KMS-11 (cell line): Measurements from ENCODE around the gene TBC1D23.

Experiments
- H2AFZ ChIP-seq: fragments of 200-600 bp; sonication (generic); 2 replicates; pipeline ENCODE4 v1.6.1; 2016; ENCODE audit warnings: antibody characterized with exemption, mixed run types, low read depth
- H3K27ac ChIP-seq: fragments of 200-600 bp; sonication (generic); 2 replicates; pipeline ENCODE4 v1.6.1; 2016; ENCODE audit warnings: mild to moderate bottlenecking, mixed run types
- H3K27me3 ChIP-seq: fragments of 200-600 bp; sonication (generic); 2 replicates; pipeline ENCODE4 v1.6.1; 2017; ENCODE audit warnings: mild to moderate bottlenecking, low read depth, mixed run types, moderate library complexity; ENCODE audit not compliant: insufficient read depth
- H3K36me3 ChIP-seq: fragments of 200-600 bp; sonication (generic); 2 replicates; pipeline ENCODE4 v1.6.1; 2017; ENCODE audit warnings: mild to moderate bottlenecking, mixed run types; ENCODE audit not compliant: insufficient read depth
- H3K4me1 ChIP-seq: fragments of 200-600 bp; sonication (generic); 2 replicates; pipeline ENCODE4 v1.6.1; 2016; ENCODE audit warnings: mild to moderate bottlenecking, low read depth, mixed run types; ENCODE audit not compliant: poor library complexity, severe bottlenecking
- H3K4me2 ChIP-seq: fragments of 200-600 bp; sonication (generic); 2 replicates; pipeline ENCODE4 v1.7.0; 2016; ENCODE audit warnings: mild to moderate bottlenecking, mixed run types
- H3K4me3 ChIP-seq: fragments of 200-600 bp; sonication (generic); IDR thresholded peaks from 2 replicates; pipeline ENCODE4 v1.6.1; 2017; ENCODE audit warnings: low read depth, low read length, mixed read lengths; ENCODE audit not compliant: insufficient read depth
- H3K79me2 ChIP-seq: fragments of 200-600 bp; sonication (generic); 2 replicates; pipeline ENCODE4 v1.6.1; 2016; ENCODE audit warnings: low read depth, mixed run types; ENCODE audit not compliant: insufficient read depth
- H3K9ac ChIP-seq: fragments of 200-600 bp; sonication (generic); 2 replicates; pipeline ENCODE4 v1.6.1; 2016; ENCODE audit warnings: mild to moderate bottlenecking, mixed run types
- H4K20me1 ChIP-seq: fragments of 200-600 bp; sonication (generic); 2 replicates; pipeline ENCODE4 v1.6.1; 2016; ENCODE audit warnings: mild to moderate bottlenecking, mixed run types; ENCODE audit not compliant: insufficient read depth
- TF ChIP-seq, protein P1 (sequence below): fragments of 200-600 bp; sonication (generic); conservative IDR thresholded peaks from 2 replicates; pipeline ENCODE4 v1.6.1; 2017; ENCODE audit warnings: low read depth, mild to moderate bottlenecking, antibody characterized with exemption, low read length, moderate library complexity, mixed read lengths

TBC1D23 gene

DNA sequence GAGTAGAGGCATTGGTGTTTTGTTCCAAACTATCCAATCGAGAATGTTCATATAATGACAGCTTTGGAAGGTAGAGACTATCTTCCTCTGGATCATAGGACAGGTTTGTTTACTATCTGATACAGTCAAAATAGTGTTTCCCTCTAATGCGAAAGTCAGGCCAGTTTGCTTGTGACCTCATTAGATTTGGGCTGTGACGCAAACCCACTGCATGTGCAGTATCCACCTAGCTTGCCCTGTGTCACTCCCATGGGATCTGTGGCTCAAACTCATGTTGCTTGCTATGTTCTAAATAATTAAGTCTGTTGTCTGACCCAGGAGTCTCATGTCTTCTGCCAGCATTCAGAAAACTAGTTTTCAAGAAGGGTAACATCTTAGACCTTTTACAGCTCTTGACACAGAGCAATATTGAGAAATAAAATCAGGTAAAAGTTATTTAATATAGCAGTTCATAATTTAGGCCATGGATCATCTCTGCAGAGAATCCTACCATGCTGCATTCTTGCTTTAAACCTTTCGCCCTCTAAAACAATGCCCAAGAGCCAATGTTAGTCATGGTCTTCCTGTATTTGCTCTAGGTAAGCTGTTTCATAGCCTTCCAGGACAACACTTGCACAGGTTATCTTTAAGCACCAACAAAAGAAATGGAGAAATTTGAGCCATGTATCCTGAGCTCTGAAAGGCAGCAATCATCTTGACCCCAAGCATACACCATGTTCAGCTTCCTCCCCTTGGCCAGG, 100.1 kb downstream of the TBC1D23 start:
- no peaks in the 10 kb centered on the region for H3K79me2 ChIP-seq
- no peak overlapping the region for H3K27ac ChIP-seq
- H4K20me1 ChIP-seq, result no peaks in the 10 kb centered on the region
- H3K36me3 ChIP-seq, result no peaks in the 10 kb centered on the region
- H2AFZ ChIP-seq, result no peak overlapping the region
- no peak overlapping the region for H3K9ac ChIP-seq
- no peaks in the 10 kb centered on the region for H3K27me3 ChIP-seq
- no peak overlapping the region for H3K4me2 ChIP-seq
- H3K4me1 ChIP-seq, result no peaks in the 10 kb centered on the region
- H3K4me3 ChIP-seq, result no peak overlapping the region
- TF ChIP-seq, protein P1, sequence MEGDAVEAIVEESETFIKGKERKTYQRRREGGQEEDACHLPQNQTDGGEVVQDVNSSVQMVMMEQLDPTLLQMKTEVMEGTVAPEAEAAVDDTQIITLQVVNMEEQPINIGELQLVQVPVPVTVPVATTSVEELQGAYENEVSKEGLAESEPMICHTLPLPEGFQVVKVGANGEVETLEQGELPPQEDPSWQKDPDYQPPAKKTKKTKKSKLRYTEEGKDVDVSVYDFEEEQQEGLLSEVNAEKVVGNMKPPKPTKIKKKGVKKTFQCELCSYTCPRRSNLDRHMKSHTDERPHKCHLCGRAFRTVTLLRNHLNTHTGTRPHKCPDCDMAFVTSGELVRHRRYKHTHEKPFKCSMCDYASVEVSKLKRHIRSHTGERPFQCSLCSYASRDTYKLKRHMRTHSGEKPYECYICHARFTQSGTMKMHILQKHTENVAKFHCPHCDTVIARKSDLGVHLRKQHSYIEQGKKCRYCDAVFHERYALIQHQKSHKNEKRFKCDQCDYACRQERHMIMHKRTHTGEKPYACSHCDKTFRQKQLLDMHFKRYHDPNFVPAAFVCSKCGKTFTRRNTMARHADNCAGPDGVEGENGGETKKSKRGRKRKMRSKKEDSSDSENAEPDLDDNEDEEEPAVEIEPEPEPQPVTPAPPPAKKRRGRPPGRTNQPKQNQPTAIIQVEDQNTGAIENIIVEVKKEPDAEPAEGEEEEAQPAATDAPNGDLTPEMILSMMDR, result no peak

DNA sequence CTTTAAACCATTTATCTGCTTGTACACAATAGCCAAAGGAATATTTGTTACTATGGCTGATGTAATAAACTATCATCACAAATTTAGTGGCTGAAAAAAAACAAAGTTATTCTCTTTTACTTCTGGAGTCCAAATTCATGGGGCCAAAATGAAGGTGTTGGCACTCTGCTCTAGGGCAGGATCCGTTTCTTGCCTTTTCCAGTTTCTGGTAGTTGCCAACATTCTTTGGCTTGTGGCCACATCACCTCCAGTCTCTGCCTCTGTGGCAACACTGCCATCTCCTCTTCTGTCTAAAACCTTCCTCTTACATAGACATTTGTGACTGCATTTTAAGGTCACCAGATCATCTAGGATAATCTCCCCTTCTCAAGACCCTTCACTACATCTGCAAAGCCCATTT, 101.1 kb downstream of the TBC1D23 start:
- TF ChIP-seq, protein P1, result no peak
- Histone ChIP-seq H4K20me1 (no peaks in the 10 kb centered on the region), H3K27me3 (no peaks in the 10 kb centered on the region), H2AFZ (no peak overlapping the region), H3K4me2 (no peak overlapping the region), H3K4me1 (no peaks in the 10 kb centered on the region), H3K36me3 (no peaks in the 10 kb centered on the region), H3K79me2 (no peaks in the 10 kb centered on the region), H3K9ac (no peak overlapping the region), H3K27ac (no peak overlapping the region), H3K4me3 (no peak overlapping the region)

DNA sequence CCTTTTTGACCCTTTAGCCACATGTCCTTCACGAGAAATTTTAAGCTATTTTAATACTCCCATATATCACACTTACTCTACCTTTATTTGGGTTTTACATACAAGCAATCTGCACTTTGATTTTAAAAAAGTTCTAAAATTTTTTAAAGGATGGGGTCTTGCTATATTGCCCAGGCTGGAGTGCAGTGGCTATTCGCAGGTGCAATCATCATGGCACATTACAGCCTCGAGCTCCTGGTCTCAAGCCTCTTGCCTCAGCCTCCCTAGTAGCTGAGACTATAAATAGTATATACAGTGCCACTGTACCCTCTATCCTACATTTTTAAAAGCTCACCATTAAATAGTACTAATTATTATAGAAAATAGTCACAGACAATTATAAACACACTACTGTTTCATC, 103.6 kb downstream of the TBC1D23 start:
- no peak overlapping the region for H3K27ac ChIP-seq
- TF ChIP-seq, protein P1, result no peak
- H3K79me2 ChIP-seq, result no peaks in the 10 kb centered on the region
- no peak overlapping the region for H3K4me3 ChIP-seq
- no peaks in the 10 kb centered on the region for H3K4me1 ChIP-seq
- no peaks in the 10 kb centered on the region for H3K27me3 ChIP-seq
- no peak overlapping the region for H2AFZ ChIP-seq
- no peaks in the 10 kb centered on the region for H3K36me3 ChIP-seq
- H3K9ac ChIP-seq, result no peak overlapping the region
- H3K4me2 ChIP-seq, result no peak overlapping the region
- no peaks in the 10 kb centered on the region for H4K20me1 ChIP-seq

DNA sequence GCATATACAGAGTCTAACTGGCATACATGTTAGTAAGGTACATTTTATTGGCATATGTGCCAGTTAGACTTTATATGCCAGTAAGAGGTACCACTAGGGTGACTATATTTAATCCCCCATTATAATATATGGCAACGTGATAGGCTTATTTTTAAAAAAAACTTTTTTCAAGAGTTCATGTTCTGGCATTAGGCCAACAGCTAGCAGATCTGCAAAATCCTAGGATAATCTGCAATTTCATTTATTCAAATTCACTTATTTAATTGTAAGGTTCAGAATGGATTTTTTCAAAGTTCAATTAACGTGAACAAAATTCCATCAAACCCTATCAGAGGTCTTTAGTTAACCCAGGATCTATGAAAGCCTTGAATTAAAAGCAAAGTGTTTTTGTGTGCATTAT, 105.6 kb downstream of the TBC1D23 start:
- Histone ChIP-seq H3K9ac (no peak overlapping the region), H3K79me2 (no peaks in the 10 kb centered on the region), H3K4me1 (no peaks in the 10 kb centered on the region), H3K36me3 (no peaks in the 10 kb centered on the region), H3K27me3 (no peaks in the 10 kb centered on the region), H4K20me1 (no peaks in the 10 kb centered on the region), H3K27ac (no peak overlapping the region), H3K4me3 (no peak overlapping the region), H2AFZ (no peak overlapping the region), H3K4me2 (no peak overlapping the region)
- TF ChIP-seq, protein P1, result no peak
